ENCODE measurements around the gene PPIL4. TPM values are rescaled to one million over a fixed set of nuclear protein-coding genes. Genes with fewer than 3 reads are reported as not detected.

Gene PPIL4, protein sequence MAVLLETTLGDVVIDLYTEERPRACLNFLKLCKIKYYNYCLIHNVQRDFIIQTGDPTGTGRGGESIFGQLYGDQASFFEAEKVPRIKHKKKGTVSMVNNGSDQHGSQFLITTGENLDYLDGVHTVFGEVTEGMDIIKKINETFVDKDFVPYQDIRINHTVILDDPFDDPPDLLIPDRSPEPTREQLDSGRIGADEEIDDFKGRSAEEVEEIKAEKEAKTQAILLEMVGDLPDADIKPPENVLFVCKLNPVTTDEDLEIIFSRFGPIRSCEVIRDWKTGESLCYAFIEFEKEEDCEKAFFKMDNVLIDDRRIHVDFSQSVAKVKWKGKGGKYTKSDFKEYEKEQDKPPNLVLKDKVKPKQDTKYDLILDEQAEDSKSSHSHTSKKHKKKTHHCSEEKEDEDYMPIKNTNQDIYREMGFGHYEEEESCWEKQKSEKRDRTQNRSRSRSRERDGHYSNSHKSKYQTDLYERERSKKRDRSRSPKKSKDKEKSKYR
- 10 to 100 TPM; 25.1 to 26.2 TPM for total RNA-seq
- long read RNA-seq, donor 1, transcript PPIL4-201 (13 exons, 2,232 nt): major isoform, 10 of 14 reads
- long read RNA-seq, donor 1, partial matches to known transcripts: 1 of 14 reads
- long read RNA-seq, donor 1, other reads (novel, unspliced or antisense): 3 of 14 reads
- long read RNA-seq, donor 2, transcript PPIL4-201 (13 exons, 2,232 nt): major isoform, 19 of 39 reads
- long read RNA-seq, donor 2, partial matches to known transcripts: 13 of 39 reads
- long read RNA-seq, donor 2, other reads (novel, unspliced or antisense): 7 of 39 reads

DNA sequence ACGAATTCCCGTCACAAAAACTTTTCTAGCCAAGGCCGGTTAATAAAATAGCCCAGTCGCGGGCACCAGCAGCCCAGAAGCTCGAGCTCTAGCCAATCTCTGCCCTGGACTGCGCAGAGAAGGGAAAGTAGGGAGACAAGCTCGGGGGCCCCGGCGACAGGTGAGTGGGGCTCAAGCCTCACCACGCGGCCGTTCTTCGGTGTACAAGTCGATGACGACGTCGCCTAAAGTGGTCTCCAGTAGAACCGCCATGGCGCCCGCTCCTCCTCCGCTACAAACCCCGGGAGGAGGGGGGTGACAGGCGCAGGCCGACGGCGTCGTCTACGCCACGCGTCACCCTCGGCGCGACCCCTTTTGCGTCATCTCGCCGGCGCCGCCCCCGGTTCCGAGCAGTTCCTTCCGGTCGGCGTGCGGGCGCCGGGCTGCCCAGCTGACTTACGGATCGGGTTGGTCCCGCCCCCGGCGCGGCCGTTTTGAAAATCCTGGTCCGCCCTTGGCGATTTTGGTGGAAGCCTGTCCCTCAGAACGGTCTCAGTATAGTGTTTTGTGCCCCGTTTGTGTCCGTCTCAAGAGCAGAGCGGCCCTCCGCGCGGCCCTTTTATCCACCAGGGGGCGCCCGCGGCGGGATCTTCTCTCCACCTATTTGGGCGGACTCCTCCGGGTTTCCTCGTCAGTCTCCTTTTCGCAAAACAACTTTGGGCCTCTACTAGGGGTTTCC is at the start of gene PPIL4:
TSS of gene PPIL4 (minus strand) at position 290 of the 718 bp plus-strand sequence. CDS start at position 252, 38 bp downstream.
- intact Hi-C loops (cut with DNase I): no loop called here
- DNase-seq (ENCODE audit: low spot score): peak; percentile 99

DNA sequence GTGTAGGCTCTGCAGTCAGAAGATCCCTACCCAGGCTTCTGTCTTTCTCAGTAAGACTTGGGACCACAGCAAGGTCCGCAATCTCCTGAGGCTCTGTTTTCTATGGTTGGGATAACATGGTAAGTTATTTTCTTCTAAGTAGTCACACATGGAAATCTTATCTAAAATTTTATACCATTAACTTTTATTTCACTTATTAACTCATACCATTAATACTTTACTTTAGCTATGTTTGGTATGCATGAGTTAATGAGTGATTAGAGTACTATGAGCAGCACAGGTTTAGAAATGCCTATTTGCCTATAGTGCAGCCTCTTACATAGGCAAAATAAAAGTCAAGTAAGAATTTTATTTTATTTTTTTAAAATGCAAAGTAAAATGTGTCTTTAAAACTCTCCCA is 47.6 kb upstream of the PPIL4 start:
- no peak for DNase-seq (ENCODE audit: low spot score)
- intact Hi-C loops (cut with DNase I): no loop called here

DNA sequence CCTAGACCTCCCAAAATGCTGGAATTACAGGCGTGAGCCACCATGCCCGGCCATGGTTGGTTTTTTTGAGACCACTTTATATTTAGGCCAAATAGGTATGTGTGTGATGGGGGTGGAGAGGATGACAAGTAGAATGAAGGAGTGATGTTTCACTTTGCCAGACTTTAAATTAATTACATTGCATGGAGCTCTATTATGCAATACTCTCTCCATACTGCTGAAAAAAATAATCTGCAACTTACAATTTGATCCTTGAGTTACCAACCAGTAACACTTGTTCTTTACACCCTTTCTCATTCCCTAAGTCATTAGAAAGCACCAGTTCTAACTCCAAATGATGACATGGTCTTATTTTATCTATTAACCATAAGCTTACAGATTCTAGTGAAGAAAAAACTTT is 47.1 kb upstream of the PPIL4 start:
- intact Hi-C loops (cut with DNase I): no loop called here
- no peak for DNase-seq (ENCODE audit: low spot score)

DNA sequence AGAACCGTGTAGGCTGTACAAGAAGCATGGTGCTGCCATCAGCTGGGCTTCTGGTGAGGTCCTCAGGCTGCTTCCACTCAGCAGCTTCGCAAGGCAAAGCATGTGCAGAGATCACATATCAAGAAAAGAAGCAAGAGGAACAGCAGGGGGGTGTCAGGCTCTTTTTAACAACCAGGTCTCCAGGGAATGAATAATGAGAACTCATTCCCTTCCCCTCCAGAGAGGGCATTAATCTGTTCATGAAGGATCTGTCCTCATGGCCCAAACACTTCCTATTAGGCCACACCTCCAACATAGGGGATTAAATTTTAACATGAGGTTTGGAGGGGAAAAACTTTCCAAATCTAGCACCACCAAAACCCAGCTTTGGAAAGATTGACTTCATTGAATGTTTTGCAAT is 40.3 kb upstream of the PPIL4 start:
- intact Hi-C loops (cut with DNase I): no loop called here
- DNase-seq (ENCODE audit: low spot score): no peak

DNA sequence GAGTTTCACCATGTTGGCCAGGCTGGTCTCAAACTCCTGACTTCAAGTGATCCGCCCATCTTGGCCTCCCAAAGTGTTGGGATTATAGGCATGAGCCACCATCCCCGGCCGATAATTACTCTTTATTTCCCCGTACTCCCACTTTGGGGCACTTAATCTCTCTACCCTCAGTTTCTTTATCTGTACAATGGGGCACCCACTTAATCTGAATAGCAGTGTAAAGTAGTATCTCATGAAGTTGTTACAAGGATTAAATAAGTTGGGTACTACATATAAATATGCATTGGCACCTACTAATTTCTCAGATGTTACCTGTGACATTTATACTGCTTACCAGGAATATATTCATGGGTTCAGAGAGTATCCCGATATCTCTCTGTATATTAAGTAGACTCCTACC is 35.5 kb upstream of the PPIL4 start:
- no peak for DNase-seq (ENCODE audit: low spot score)
- intact Hi-C loops (cut with DNase I): no loop called here

DNA sequence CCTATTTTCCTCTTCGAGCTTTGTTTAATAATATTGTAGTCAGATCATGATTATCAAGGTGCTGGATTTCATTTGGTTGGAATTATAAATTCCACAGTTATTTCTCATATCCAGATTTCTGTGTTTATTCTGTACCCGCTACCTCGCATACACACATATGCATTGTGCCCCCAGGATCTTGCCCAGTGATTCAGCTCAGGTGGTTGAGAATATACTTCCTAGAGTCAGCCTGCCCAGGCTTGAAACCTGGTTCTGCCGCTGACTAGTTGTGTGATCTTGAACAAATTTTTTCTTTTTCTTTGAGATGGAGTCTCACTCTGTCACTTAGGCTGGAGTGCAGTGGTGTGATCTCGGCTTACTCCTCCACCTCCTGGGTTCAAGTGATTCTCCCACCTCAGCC is 35.0 kb upstream of the PPIL4 start:
- intact Hi-C loops (cut with DNase I): no loop called here
- no peak for DNase-seq (ENCODE audit: low spot score)

DNA sequence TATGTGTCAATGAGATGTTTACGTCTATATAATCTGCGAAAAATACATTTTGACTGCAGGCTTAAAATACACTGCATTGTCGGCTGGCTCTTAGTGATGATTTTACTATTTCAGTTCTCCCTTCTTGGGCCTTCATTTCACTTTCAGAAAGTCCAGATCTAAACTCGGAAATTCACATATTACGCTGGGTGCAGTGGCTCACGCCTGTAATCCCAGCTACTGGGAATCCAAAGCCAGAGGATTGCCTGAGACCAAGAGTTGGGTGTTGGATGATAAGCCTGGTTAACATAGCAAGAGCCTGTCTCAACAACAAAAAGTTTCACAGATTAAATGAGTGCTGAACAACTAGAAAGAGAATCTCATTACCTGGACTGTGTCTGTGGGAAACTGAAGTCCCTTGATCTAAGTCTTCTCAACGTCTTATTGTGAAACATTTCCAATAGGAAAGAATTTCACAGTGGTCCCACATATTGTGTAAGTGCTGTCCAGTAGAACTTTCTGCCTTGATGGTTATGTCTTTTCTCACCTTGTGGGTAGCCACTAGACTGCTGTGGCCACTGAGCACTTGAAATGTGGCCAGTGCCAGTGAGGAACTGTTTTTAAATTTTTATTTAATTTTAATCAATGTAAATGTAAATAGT is 22.2 kb upstream of the PPIL4 start:
- DNase-seq (ENCODE audit: low spot score): no peak
- intact Hi-C loops (cut with DNase I): no loop called here

DNA sequence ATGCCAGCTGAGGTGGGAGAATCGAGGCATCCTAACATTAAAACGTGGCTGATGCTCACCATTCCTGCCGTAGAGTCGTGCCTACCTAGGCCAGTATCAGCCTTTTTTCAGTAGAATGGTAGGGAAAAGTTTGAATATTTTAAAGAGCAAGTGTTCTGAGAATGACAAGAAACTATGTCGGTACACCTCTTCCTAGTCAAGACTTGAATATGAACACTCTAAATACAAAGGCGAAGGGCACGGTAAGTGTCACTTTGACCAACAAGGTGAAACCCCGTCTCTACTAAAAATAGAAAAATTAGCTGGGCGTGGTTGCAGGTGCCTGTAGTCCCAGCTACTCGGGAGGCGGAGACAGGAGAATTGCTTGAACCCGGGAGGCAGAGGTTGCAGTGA is 21.3 kb upstream of the PPIL4 start:
- intact Hi-C loops (cut with DNase I): no loop called here
- DNase-seq (ENCODE audit: low spot score): no peak

DNA sequence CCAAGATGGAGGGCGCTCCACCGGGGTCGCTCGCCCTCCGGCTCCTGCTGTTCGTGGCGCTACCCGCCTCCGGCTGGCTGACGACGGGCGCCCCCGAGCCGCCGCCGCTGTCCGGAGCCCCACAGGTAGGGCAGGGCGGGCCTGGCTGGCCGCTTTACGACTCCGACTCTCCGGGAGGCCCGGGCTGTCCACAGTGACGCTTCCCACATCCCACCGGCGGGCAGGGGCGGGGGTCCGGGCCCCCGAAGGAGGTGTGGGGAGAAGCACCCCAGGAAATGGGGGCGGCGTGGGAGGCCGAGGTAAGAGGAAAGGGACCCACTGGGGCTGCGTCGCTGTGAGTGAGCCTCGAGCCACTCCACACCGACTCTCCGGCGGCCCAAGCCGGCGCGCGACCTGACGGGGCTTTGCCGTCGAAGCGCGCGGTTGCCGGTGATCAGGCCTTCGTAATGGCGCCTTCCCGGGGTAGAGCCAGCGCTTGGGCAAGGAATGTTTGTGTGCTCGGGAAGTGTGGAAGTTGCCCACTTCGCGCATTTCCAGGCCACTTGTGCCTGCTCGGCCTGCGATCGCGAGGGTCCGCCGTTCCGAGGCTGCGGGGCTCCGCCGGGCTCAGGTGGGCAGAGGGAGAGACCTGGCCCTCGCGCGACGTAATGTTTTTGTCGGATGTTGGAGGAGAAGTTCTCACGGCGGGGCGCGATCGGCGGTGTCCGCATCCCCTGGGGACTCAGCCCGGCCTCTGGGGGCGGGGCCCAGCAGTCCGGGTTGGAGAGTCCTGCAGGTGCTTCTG is 20.8 kb upstream of the PPIL4 start:
- peak; percentile 86 for DNase-seq (ENCODE audit: low spot score)
- intact Hi-C loops (cut with DNase I): no loop called here

DNA sequence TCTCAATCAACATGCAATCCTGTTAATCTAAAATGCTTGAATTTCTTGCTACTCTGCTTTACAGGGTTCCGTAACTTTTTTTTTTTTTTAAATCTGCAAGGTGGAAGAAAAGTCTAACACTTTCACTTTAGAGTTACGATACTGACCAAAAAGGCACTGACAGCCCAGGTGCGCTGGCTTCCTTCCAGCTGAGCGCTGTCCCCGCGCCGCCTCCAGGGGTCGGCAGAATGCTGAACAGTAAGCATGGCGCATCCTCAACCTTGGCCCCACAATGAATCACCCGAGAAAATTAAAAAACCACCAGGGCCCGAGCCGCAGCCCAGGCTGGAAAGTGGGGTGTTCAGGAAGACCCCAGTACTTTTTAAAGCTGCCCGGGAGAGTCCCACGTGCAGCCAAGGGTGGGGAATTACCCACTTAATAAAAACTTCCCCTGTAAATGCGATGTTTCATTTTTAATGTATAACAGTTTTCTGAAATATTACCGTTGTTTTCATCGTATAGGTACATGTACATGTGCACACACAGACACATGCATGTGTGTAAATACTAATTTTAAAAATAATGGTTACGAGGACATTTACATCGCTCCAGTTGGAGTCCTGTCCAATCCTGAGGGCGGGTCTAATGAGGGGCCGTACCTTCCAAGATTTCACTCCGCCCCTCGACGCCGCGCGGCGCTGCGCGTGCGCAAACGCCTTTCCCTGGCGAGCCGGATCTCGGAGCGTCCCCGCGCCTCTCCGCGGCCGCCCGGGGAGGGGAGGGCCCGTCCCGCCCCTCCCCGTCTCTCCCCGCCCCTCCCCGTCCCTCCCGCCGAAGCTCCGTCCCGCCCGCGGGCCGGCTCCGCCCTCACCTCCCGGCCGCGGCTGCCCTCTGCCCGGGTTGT is 19.9 kb upstream of the PPIL4 start, which contains the start of gene GINM1:
TSS of gene GINM1 (plus strand) at position 849 of the 883 bp plus-strand sequence. CDS start 40 bp downstream, outside the sequence.
- intact Hi-C loops (cut with DNase I): no loop called here
- peak; percentile 98 for DNase-seq (ENCODE audit: low spot score)

DNA sequence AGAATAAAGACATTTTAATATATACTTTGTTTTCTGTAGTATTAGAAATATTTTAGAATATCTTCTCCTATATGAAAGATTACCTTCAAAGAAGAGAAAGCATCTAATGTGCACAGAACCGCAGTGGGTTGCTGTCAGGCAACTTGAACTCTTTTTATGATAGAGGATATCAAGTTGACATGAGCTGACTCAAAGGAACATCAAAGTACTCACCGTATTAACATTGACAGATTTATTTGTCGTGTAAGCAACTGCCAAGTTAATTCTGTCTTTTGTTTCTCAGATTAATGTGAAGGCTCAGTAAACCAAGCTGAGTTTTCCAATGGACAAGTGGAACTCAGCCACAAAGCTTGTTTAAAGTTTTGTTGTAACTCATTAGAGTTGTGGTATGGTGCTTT is 18.1 kb upstream of the PPIL4 start:
- intact Hi-C loops (cut with DNase I): no loop called here
- no peak for DNase-seq (ENCODE audit: low spot score)

DNA sequence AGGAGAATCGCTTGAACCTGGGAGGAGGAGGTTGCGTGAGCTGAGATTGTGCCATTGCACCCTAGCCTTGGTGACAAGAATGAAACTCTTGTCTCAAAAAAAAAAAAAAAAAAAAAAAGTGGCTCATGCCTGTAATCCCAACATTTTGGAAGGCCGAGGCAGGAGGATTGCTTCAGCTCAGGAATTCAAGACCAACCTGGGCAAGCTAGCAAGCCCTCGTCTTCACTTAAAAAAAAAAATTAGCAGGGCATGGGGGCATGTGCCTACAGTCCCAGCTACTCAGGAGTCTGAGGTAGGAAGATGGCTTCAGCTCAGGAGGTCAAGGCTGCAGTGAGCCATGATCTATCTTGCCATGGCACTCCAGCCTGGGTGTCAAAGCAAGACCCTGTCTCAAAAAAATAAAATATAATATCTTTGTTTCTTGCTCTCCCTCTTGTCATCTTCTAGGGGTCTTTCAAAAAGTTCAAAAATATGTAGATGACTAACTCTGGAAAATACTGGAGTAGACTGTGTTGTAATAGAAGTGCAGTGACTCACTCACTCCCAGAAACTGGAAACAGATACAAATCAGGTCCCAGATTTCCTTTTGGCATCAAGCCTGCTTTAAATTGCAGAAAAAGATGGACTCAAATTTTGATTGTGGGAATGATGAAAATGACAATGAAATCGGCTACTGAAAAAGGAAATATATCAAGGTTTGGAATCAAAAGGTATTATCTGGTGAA is 17.5 kb upstream of the PPIL4 start:
- DNase-seq (ENCODE audit: low spot score): no peak
- intact Hi-C loops (cut with DNase I): no loop called here

DNA sequence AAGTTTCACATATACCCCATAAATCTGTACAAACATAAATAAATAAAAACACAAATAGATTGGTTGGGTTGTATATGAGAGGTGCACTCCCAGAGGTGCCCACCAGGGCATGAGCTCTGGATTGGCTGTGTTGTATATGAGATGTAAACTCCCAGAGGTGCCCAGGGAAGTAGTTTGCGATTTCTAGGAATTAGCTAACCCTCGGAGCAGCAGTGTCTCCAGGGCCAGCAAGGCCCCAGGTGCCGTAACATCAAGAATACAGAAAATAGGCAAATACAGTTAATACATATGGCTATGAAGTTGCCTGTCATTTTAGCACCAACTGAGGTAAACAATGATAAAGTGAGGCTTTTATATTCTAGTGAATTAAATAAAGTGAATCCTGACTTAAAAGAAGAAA is 14.9 kb upstream of the PPIL4 start:
- no peak for DNase-seq (ENCODE audit: low spot score)
- intact Hi-C loops (cut with DNase I): no loop called here

DNA sequence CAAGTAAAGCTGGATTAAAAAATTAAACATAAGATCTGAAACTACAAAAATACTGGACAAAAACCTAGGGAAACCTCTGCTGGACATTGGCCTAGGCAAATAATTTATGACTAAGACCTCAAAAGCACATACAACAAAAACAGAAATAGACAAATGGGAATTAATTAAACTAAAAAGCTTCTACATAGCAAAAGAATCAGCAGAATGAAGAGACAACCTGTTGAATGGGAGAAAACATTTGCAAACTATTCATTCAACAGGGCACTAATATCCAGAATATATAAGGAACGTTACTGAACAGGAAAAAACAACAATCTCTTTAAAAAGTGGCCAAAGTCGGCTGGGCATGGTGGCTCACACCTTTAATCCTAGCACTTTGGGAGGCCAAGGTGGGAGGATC is 13.5 kb upstream of the PPIL4 start:
- intact Hi-C loops (cut with DNase I): no loop called here

DNA sequence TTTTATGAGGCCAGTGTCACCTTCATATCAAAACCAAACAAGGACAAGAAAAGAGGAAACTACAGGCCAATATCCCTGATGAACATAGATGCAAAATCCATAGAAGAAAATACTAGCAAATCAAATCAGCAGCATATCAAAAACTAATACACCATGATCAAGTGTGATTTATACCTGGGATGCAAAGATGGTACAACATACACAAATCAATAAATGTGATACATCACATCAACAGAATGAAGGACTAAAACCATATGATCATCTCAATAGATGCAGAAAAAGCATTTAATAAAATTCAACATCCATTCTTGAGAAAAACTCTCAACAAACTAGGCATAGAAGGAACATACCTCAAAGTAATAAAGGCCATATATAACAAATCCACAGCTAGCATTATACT is 12.2 kb upstream of the PPIL4 start:
- intact Hi-C loops (cut with DNase I): no loop called here
- DNase-seq (ENCODE audit: low spot score): no peak

More for the DNA sequence above, 13.5 kb upstream of the PPIL4 start:
- DNase-seq (ENCODE audit: low spot score): no peak

DNA sequence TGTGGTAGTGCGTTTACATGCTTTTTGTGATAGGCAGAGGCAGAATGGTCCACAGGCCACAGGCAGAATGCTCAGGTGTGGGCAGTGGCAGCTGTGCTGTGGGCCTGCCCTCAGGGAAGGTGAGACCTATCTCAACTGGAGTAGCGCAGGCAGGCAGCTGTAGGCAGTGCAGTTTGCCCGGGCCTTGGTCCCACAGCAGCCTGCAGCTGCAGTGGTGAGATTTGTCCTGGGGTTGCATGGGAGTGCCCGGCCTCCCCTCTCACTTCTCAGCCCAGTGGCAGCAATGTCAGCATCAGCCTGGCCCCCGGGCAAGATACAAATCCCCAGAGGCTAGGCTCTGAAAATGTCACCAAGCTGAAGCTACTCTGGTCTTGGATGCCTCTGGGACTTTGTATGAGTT is 6.1 kb upstream of the PPIL4 start:
- intact Hi-C loops (cut with DNase I): no loop called here
- no peak for DNase-seq (ENCODE audit: low spot score)

DNA sequence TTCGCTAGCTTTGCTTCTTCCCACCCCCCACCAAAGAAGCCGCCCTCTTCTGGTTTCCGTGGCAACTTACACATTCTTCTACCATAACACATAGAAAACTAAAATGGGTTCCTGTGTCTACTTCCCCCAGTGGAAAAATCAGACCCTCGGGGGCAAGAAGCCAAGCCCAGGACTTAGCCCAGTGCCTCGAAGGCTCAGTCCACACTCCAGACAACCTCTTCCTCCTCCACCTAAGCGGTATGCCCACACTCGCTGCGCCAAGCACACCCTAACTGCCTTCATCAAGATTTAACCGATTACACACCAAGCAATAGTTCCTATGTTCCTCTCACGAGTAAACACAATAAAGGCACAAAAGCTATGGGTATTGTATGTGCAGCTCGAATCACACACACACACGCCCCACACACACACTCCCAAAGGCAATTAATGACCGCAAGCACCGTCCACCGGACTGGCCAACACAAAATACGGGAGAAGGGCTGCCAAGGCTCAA is 537 bp downstream of the PPIL4 start:
- intact Hi-C loops (cut with DNase I): no loop called here
- DNase-seq (ENCODE audit: low spot score): no peak
